Upper lobe of left lung (tissue), 6 donors: ENCODE data around the gene USF2. TPM values are rescaled to one million over a fixed set of nuclear protein-coding genes. Genes with fewer than 3 reads are reported as not detected.
A peak's percentile ranks its signal among the peaks of the same experiment; 100 is the strongest.

Source experiments
- ATAC-seq, 2 donors: fragments of 200-7000 bp; cut with Tn5 transposase; one replicate each; pipeline ENCODE4 v1.9.1; 2022; ENCODE audit warnings: mild to moderate bottlenecking in 2 of 2, moderate library complexity in 2 of 2; ENCODE audit not compliant: low FRiP score in 2 of 2
- DNase-seq, 2 donors: peaks; one replicate each; pipeline ENCODE4 v3.0.0-alpha.2; 2019 to 2020
- H3K27ac ChIP-seq, 4 donors: fragments of 200-600 bp; sonication (generic); one replicate each; pipeline ENCODE4 v1.5.1; 2016 to 2019
- H3K27me3 ChIP-seq, 4 donors: fragments of 200-600 bp; sonication (generic); one replicate each; pipeline ENCODE4 v1.5.1; 2017 to 2019
- H3K36me3 ChIP-seq, 4 donors: fragments of 200-600 bp; sonication (generic); one replicate each; pipeline ENCODE4 v1.5.1; 2016 to 2019
- H3K4me1 ChIP-seq, 4 donors: fragments of 200-600 bp; sonication (generic); one replicate each; pipeline ENCODE4 v1.5.1; 2018 to 2019
- H3K4me3 ChIP-seq, 4 donors: fragments of 200-600 bp; sonication (generic); one replicate each; pipeline ENCODE4 v1.5.1; 2017 to 2019; ENCODE audit warnings: mild to moderate bottlenecking in 2 of 4, moderate library complexity in 1 of 4
- H3K9me3 ChIP-seq, 4 donors: fragments of 200-600 bp; sonication (generic); one replicate each; pipeline ENCODE4 v1.5.1; 2018 to 2019
- CTCF ChIP-seq, 6 experiments: fragments of 450-650 bp in 4 of 6; fragments of 200-600 bp in 2 of 6; sonication (generic) in 2 of 6; IDR thresholded peaks; one replicate each; pipeline ENCODE4 v1.5.1; 2016 to 2019; ENCODE audit warnings: antibody characterized with exemption in 6 of 6
- EP300 ChIP-seq, 4 donors: sonication (generic); formaldehyde crosslinking; IDR thresholded peaks; one replicate each; pipeline ENCODE4 v1.5.1; 2017; ENCODE audit warnings: antibody characterized with exemption in 4 of 4, control low read depth in 2 of 4
- POLR2A ChIP-seq, 4 donors: fragments of 450-650 bp; IDR thresholded peaks; one replicate each; pipeline ENCODE4 v1.5.1; 2016 to 2017; ENCODE audit warnings: antibody characterized with exemption in 4 of 4, mild to moderate bottlenecking in 2 of 4
- POLR2AphosphoS5 ChIP-seq, 2 donors: sonication (generic); formaldehyde crosslinking; IDR thresholded peaks; one replicate each; pipeline ENCODE4 v1.5.1; 2017; ENCODE audit warnings: antibody characterized with exemption in 2 of 2
- WGBS, 2 donors: methylation state at CpG; one replicate each; pipeline ENCODE4 v1.1.5; 2017 to 2018; 5-methylcytosine and 5-hydroxymethylcytosine counted together
- total RNA-seq, 6 donors: library from RNA; depleted of rRNA in 4 of 6; stranded (reverse); fragments of >200 nt in 4 of 6; gene quantifications; one replicate each; pipeline versions ENCODE4 v1.1.0 to v1.2.1, GENCODE V29; 2016 to 2021
- donor health status: DM: no; HTN: no; CAD: no; lungs with moderate emphysema.
- donor health status: DM: no; HTN: yes; CAD: no; lungs with severe emphysema.

USF2 gene
- total RNA-seq, 6 donors from 2014 or later, result 96.7 to 289 (median 175) TPM

DNA sequence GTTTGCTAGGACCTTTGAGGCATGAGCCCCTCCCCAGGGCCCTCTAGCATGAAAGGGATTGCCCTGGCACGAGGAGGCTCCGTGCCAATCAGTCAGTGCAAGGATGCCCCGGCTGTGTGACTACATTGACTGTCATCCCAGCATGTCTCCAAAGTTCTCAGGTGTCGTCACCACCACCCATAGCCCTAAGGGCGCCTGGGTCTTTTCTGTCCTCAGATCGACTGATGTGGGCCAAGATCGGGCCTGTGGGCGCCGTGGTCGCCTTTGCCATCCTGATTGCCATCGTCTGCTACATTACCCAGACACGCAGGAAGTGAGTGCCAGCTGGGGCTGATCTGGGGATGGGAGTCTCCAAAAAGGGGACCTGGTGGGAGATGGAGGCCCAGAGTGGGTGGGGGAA is 41.6 kb downstream of the USF2 start:
- no peak for ATAC-seq
- H3K27ac ChIP-seq, result peak overlapping the region in 2 of 4 donors; percentile 56 to 66
- H3K27me3 ChIP-seq, result no peaks in the 10 kb centered on the region
- WGBS, 2 donors, result 50 to 58% methylated on average over 9 to 11 of the region's 12 CpGs
- no peaks in the 10 kb centered on the region for H3K9me3 ChIP-seq
- H3K4me3 ChIP-seq, result peak overlapping the region in 1 of 4 donors; percentile 23
- DNase-seq, result peak in 1 of 2 donors; percentile 51
- no peak for TF ChIP-seq POLR2AphosphoS5 (IDR thresholded peaks at IDR 0.05)
- no peak for TF ChIP-seq EP300 (IDR thresholded peaks at IDR 0.05)
- no peak for TF ChIP-seq CTCF (IDR thresholded peaks at IDR 0.05)
- TF ChIP-seq POLR2A (IDR thresholded peaks at IDR 0.05), result no peak
- no peaks in the 10 kb centered on the region for H3K36me3 ChIP-seq
- H3K4me1 ChIP-seq, result peaks cover 0 to 25% (median 12%) of the 10 kb centered on the region in 4 donors

DNA sequence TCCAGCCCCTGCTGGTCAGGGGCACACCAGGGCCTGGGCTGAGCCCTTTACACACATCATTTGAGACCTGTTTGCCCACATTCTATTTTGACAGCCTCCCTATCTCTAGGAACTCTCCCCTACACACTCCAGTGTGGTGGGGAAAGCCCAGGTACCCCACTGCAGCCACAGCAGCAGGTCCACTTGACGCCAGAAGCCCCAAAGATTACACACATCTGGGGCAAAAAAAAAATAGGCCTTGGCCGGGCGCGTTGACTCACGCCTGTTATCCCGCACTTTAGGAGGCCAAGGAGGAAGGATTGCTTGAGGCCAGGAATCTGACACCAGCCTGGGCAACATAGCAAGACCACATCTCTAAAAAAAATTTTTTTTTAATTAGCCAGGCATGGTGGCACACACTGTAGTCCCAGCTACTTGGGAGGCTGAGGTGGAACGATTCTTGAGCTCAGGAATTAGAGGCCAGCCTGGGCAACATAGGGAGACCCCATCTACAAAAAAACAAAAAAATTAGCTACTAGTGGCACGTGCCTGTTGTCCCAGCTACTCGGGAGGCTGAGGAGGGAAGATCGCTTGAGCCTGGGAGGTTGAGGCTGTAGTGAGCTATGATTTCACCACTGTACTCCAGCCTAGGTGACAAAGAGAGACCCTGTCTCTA is 42.2 kb downstream of the USF2 start:
- peaks cover 0 to 25% (median 12%) of the 10 kb centered on the region in 4 donors for H3K4me1 ChIP-seq
- 90 to 93% methylated on average over 10 of the region's 10 CpGs for WGBS, 2 donors
- no peak for TF ChIP-seq CTCF (IDR thresholded peaks at IDR 0.05)
- no peak for TF ChIP-seq POLR2A (IDR thresholded peaks at IDR 0.05)
- no peak for TF ChIP-seq POLR2AphosphoS5 (IDR thresholded peaks at IDR 0.05)
- TF ChIP-seq EP300 (IDR thresholded peaks at IDR 0.05), result no peak

DNA sequence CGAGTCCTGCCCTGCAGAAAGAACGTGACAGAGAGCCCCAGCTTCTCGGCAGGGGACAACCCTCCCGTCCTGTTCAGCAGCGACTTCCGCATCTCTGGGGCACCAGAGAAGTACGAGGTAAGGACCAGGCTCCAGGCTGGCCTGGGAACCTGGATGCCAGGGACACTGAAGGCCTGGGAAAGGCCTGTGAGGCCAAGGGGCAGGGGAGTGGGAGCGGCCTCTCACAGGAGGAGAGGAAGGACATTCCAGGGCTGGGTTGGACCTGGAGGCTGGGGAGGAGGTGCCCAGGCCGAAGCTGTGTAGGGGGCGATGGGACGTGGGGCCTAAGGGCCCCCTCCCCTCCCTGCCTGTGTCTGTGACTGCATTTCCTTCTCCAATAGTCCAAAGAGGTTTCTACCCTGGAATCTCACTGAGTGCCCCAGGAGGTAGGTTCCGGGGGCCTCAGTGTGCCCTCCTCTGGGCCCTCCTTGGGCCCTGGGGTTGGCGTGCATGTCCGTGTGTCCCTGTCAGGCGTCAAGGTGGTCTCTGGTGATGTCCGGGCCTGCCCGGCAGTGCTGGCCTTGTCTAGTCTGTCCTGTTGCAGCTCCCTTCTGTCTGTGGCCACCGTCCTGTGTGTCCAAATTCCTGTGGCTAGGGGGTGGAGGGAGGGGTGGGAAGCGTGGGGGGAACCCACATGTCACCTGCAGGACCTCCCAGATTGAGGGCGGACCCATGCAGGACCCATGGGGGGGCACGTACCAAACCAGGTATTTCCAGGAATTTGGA is 43.3 kb downstream of the USF2 start:
- TF ChIP-seq CTCF (IDR thresholded peaks at IDR 0.05) (no peak), POLR2A (IDR thresholded peaks at IDR 0.05) (no peak), EP300 (IDR thresholded peaks at IDR 0.05) (no peak), POLR2AphosphoS5 (IDR thresholded peaks at IDR 0.05) (no peak)
- H3K9me3 ChIP-seq, result no peaks in the 10 kb centered on the region
- WGBS, 2 donors, result 70 to 75% methylated on average over 14 to 21 of the region's 21 CpGs
- H3K27ac ChIP-seq, result peak overlapping the region in 1 of 4 donors; percentile 42
- DNase-seq, result peak in 1 of 2 donors; percentile 61
- no peak for ATAC-seq
- no peaks in the 10 kb centered on the region for H3K36me3 ChIP-seq
- H3K4me3 ChIP-seq, result no peak overlapping the region
- H3K4me1 ChIP-seq, result peaks cover 0 to 26% (median 15%) of the 10 kb centered on the region in 4 donors
- no peaks in the 10 kb centered on the region for H3K27me3 ChIP-seq

More for the DNA sequence above, 42.2 kb downstream of the USF2 start:
- Histone ChIP-seq H3K36me3 (no peaks in the 10 kb centered on the region), H3K27me3 (no peaks in the 10 kb centered on the region), H3K9me3 (no peaks in the 10 kb centered on the region), H3K27ac (no peak overlapping the region), H3K4me3 (peak overlapping the region in 1 of 4 donors; percentile 23)
- no peak for ATAC-seq
- no peak for DNase-seq

DNA sequence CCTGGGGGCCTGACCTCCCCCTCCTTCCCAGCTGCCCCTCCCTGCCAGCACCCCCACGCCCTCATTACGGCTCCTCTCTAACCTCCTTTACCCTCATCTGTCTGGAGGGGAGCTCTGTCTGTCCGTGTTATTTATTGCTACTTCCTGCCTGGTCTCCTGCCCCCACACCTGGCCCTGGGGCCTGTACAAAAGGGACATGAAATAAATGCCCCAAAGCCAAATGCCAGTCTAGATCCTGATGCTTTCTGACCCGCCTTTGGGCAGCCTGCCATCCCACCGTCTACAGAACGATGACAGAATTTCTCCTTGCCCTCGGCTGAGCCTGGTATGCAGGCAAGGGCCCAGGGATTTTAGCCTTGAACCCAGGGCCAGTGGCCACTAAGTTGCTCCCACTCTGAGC is 44.8 kb downstream of the USF2 start:
- Histone ChIP-seq H3K27me3 (no peaks in the 10 kb centered on the region), H3K27ac (no peak overlapping the region), H3K4me1 (peaks cover 0 to 38% (median 21%) of the 10 kb centered on the region in 4 donors), H3K36me3 (no peaks in the 10 kb centered on the region), H3K9me3 (no peaks in the 10 kb centered on the region), H3K4me3 (no peak overlapping the region)
- DNase-seq (no peak), ATAC-seq (no peak)
- TF ChIP-seq CTCF (IDR thresholded peaks at IDR 0.05) (no peak), POLR2AphosphoS5 (IDR thresholded peaks at IDR 0.05) (no peak)
- WGBS, 2 donors, result 30 to 53% methylated on average over 7 of the region's 7 CpGs
